Astrocyte of the hippocampus (primary cell): Measurements from ENCODE around the gene DEPDC5.
A peak's percentile ranks its signal among the peaks of the same experiment; 100 is the strongest.

Experiments
- DNase-seq: peaks from one replicate; pipeline ENCODE4 v3.0.0; 2011; ENCODE audit warnings: low read depth, low spot score

The DEPDC5 gene

GRCh38 chr22:31850135-31850534, 96.3 kb downstream of the DEPDC5 start:
- no peak for DNase-seq

- no peak for DNase-seq
Observed at GRCh38 chr22:31852691-31853421, 99.0 kb downstream of the DEPDC5 start.

GRCh38 chr22:31853736-31854495, 100.1 kb downstream of the DEPDC5 start:
- DNase-seq = no peak

GRCh38 chr22:31857247-31857646, 103.4 kb downstream of the DEPDC5 start:
- no peak for DNase-seq

GRCh38 chr22:31861226-31861840, 107.5 kb downstream of the DEPDC5 start:
- DNase-seq = no peak

GRCh38 chr22:31866918-31867317, 113.1 kb downstream of the DEPDC5 start:
- no peak for DNase-seq

- no peak for DNase-seq
Observed at GRCh38 chr22:31867386-31868153, 113.8 kb downstream of the DEPDC5 start.

- no peak for DNase-seq
Observed at GRCh38 chr22:31869739-31870138, 115.9 kb downstream of the DEPDC5 start.

GRCh38 chr22:31870890-31871289, 117.1 kb downstream of the DEPDC5 start:
- DNase-seq = peak; percentile 71

- no peak for DNase-seq
Observed at GRCh38 chr22:31871480-31871879, 117.7 kb downstream of the DEPDC5 start.

GRCh38 chr22:31872209-31872608, 118.4 kb downstream of the DEPDC5 start:
- DNase-seq = no peak

- DNase-seq = no peak
Observed at GRCh38 chr22:31874821-31875220, 121.0 kb downstream of the DEPDC5 start.

- DNase-seq = no peak
Observed at GRCh38 chr22:31876156-31876920, 122.5 kb downstream of the DEPDC5 start.

- no peak for DNase-seq
Observed at GRCh38 chr22:31879585-31879984, 125.8 kb downstream of the DEPDC5 start.

- DNase-seq = no peak
Observed at GRCh38 chr22:31881200-31881599, 127.4 kb downstream of the DEPDC5 start.

GRCh38 chr22:31881865-31882264, 128.0 kb downstream of the DEPDC5 start:
- DNase-seq = no peak

- DNase-seq = no peak
Observed at GRCh38 chr22:31882971-31883370, 129.2 kb downstream of the DEPDC5 start.

- no peak for DNase-seq
Observed at GRCh38 chr22:31883989-31884388, 130.2 kb downstream of the DEPDC5 start.

GRCh38 chr22:31891366-31892079, 137.7 kb downstream of the DEPDC5 start:
- DNase-seq = peak; percentile 90

- DNase-seq = no peak
Observed at GRCh38 chr22:31892080-31892433, 138.2 kb downstream of the DEPDC5 start.

GRCh38 chr22:31893460-31893859, 139.6 kb downstream of the DEPDC5 start:
- DNase-seq = peak; percentile 69
